NCI-H526 treated with DMSO at 0.1 percent for 48 hours (cell line): ENCODE data around the gene MRPL14.

Experiments
- DNase-seq: peaks from one replicate; lab custom pipeline; 2025; lab: John Stamatoyannopoulos, UW

Gene MRPL14

DNA sequence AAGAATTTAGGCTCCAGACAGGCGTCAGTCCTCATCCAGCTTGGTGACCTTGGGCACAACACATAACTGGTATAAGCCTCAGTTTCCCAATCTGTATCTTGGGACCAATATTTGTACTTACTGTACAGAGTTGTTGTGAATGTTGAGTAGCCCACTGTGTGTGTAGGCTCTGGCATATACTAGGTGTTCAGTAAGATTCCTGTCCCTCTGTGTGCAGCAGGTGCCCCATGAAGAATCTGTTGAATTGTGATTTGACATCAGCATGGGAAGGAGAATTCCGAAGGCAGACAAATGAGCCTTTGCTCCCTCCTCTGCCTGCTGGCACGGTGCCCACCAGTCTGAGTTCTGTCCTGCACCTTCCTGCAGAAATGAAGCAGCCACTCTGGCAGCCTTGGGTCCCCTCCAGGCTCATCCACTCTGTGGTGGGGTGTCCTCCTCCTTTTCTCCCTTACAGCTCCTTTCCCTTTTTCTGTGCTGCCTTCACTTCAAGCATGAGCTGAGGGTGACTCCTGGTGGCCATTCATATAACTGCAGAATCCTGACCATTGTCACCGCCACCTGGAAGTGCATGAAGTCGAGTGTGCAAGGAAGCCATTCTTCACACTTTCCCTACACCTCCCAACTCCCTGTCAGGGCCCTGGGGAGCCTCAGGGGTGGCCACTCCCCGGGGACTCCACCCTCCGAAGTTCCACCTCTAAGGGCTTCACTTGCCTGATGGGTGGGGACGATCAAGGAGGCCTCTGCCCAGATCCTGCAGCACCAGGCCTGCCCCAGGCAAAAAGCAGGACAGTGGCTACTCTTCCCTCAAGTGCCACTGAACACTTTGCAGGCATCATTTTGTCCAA lies 48.2 kb downstream of the MRPL14 start:
- DNase-seq: no peak

DNA sequence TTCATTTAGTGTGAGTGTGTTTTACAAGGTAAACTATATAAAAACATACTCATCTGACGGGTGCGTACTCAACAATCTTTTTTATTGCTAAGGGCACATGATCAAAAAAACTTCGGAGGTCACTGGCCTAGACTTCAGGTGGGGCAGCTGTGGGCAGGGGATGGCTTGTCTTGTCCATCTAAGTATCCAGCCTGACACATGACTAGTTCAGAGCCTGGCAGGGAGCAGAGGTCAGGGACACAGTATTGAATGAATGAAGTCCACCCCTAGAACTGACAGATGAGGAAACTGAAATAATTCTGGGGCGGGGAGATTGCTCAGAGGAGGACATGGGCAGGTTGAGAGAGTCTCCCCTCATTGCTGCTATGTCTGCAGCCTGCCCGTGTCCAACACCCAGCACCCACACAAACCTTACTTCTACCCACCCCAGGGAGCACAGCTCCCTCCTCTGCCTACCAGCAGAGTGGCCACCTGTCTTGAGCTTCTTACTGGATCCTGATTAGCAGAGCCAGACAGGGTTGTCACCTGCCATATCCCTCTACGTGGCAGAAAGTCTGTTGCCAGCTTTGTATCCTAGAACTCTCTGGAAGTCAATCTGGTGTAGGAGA lies 48.9 kb downstream of the MRPL14 start:
- no peak for DNase-seq

DNA sequence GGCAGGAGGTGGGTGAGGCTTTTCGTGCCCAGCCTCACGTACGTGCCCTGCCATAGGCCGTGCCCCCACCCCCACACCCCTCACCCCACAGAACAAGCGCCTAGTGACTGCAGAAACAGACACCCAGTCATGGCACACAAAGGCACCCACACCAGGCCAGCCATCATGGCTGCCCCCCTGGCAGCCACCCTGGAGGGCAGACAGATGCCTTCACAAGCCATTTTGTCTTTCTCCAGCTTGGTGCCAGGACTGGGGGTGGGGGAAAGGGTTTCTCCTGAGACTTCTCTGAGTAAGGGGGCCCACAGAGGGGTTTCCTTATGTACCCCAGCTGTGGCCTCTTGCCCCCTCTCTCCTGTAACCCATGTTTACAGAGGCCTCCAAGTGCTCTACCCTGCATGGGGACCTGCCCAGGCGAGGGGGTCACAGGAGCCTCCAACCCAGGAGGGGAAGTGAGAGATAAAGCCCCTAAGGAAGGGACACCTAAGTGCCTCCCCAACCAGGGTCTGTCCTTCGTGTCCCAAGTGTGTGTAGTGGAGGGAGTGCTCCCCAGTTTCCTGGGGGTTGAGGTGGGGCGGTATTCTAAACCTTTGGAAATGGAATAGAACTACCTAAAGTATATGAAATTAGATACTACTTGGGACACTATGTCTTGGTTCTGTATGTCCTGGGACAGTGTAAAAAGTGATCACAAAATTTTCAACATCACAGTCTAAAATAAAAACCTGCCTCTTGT lies 49.9 kb downstream of the MRPL14 start:
- no peak for DNase-seq

DNA sequence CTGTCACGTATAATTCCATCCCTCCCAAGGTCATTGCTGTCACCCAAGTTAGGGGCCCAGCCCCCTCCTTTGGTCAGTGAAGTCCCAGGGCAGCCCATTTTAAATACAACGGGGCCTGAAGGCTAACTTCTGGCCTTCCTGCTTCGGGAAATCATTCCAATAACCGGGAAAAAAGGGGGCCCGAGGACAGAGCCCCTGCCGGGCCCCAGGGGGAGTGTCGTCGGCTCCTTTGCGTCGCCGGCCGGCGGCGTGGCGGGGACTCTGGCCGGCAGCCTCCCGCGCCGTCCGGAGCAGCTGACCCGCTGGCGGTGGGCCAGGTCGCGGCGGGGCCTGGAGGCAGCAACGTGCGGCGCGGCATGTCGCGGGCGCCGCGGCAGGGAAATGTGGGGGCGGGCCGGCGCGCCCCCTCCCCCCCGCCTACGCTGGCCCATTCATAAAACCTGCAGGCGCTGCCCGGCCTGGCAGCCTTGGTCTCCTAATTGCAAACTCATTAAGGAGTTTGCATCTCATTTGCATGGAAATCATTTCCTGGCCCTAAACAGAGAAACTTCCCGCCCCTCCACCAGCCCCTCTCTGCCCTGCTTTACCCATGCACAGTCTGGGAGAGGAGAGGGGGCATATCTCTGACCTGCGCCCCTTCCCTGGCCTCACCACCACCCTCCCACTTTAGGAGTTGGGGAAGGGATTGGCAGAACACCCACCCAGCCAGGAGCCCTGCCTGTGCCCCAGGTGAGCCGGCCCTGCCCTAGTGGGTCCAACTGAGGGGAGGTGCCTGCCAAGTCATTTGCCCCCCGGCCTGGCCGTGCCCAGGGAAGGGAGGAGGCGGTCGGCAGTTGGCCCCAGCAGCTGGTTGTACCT lies 50.7 kb downstream of the MRPL14 start:
- no peak for DNase-seq

DNA sequence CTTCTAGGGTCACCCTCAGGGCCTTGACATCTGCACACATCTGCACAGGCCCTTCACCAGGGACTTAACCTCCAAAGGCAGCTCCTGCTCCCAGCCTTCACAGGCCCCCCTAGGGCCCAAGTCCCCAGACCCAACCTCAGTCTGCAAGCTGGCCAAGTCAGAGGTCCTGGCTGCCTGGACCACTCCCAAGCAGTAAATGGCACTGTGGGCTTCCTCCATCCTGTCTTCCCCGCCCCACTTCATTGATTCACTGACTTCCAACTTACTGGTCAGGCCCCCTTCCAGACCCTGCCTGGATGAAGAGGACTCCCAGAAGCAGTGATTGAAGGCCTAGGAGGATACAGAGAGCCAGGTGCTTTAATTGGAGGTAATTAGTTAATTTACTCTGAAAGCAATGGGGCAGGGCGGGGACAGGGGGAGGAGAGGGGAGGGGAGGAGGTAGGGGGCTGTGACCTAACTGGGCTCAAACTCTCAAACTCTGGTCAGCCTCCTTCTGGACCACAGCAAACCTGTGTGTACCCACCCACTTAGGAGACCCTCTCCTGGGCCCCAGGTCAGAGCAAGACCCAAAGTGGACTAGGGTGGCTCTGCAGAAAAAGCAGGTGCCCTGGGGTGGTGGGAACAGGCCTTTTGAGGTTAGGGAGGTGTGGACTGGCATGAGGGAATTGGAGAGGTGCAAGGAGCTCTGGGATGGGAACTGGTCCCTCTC lies 51.5 kb downstream of the MRPL14 start:
- DNase-seq: no peak

DNA sequence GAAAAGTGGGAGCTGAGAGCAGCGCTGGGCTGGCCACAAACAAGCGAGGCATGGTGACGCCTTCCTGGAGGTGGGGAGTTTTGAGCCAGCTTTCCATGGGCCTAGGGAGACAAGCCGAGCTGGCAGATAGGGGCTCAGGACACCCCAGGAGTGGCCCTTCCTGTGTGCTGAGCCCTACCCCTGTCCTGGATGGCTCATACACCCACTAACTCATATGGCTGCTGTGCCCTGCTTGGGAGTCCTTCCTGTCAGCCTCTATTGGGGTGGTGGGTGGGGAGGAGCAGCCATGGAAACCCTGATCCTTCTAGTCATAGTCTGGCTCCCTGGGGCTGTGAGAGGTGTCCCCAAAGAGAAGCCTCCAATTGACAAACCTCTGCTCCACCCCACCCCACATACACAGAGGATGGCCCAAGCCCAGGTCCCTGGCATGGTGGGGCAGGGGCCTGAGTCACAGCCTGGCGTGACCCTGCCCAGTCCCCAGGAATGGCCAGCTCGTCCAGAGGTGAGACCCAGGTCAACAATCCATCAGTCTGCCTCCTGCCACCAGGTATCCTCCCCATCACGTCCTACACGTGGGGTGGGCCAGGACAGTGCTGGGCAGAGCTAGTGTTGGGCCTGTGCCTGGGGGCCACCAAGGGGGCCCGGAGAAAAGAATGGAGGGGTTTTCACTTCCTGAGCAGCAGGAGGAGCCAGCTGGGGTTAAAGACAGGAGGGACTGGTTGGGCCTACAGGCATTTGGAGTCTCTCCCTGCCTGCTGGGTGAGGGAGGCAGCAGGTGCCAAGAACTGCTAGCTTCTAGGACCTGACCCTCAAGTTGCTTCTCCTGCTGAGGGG lies 52.2 kb downstream of the MRPL14 start:
- no peak for DNase-seq

DNA sequence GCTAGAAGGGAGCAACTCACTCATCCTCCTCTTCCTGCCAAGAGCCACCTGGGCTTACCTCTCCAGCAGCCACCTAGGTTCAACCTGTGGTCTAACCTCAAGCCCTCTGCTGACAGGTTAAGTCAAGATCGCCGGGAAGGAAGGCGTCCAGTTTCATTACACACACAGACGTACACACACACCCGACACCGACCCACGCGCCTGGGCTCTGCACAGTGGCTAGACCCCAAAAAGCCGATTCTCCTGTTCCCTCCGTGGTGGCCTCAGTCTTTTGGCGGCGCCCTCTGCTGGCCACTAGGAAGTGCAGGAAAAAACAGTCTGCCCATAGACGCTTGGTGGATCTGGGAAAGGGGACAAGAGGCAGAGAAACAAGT lies 52.8 kb downstream of the MRPL14 start:
- no peak for DNase-seq

DNA sequence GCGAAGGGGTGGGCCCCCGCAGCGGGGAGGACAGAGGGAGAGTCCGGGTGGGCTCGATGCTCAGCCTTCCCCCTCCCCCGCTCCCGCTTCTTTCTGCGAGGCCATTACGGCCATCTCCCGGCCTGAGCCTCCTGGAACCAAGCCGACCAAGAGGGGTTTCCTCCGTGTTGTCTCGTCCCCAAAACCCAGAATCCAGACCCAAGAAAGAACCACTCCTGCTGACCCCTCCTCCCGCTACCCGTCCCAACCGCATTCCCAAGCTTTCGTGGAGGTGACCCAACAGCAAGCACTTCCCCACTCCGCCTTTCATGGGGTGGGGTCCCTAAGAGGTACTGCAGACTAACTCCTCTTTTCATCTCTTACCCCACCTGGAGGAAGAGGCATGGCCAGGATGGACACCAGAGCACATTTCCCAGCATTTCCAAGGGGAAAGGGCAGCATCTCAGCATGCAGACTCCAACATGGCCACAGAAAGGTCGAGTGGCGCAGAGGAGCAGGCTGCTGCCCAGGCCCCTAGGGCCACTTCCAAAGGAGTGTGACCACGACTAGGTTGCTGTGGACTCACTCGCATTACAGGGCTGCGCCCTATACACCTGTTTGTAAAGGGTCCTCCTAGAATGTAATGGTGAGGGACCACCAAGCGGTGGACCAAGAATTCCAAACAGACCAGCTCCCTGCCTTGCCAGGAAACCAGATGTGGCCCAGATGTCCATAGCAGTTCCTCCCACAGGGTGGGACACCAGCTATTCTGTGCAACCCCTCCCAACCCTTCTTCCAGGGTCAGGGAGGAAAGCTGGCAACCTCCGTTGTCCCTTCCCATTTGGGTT lies 53.4 kb downstream of the MRPL14 start:
- DNase-seq: no peak

DNA sequence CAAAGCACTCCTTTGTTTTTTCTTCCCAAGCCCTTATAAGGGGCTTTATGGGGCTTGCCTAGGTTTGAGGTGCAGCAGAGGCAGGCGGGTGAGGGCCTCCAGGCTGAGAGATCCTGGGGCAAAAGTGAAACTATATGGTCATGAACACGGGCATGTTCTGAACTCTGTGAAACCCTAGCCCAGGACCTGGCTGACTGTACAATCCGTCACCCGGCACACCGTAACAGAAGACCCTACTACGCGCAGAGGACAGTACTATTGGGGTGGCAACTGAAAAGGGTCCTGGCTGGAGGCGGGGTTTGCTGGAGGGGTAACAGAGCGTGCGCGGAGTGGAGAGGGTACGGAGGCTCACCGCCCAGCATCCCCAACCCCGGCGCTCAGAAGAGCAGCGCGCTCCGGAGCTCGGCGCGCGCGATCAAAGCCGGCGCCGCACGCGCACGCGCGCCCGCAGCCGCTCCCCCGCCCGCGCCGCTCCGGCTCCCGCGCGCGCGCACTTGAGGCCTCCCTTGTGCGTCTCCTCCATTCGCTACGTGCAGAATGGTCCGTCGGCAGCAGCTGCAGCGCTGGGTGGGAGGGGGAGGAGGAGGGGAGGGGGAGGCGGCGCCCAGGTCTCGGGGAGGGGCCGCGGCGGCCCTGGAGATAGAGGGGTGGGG lies 54.2 kb downstream of the MRPL14 start:
- DNase-seq: no peak

DNA sequence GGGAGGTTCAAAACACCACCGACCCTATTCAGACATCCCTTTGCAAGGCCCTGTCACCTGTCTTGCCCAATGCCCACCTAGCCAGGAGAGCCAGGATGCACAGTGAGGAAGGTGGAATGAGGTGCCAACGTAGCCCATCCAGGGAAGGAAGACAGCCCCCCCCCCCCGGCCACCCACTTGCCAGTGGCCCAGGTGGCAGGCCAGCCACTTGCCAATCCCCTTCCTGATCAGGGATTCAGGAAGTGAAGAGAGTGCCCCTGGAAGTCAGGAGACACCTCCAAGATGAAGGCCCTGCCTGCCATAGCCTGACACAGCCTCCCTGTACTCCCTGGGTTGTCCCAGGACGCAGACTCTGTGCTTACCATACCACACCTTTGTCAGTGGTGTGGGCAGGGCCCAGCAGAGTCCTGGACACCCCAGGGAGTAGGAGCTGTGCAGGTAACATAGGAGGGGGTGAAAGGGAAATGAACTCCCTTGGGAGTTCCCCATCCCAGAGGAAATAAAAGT lies 54.7 kb downstream of the MRPL14 start:
- no peak for DNase-seq

DNA sequence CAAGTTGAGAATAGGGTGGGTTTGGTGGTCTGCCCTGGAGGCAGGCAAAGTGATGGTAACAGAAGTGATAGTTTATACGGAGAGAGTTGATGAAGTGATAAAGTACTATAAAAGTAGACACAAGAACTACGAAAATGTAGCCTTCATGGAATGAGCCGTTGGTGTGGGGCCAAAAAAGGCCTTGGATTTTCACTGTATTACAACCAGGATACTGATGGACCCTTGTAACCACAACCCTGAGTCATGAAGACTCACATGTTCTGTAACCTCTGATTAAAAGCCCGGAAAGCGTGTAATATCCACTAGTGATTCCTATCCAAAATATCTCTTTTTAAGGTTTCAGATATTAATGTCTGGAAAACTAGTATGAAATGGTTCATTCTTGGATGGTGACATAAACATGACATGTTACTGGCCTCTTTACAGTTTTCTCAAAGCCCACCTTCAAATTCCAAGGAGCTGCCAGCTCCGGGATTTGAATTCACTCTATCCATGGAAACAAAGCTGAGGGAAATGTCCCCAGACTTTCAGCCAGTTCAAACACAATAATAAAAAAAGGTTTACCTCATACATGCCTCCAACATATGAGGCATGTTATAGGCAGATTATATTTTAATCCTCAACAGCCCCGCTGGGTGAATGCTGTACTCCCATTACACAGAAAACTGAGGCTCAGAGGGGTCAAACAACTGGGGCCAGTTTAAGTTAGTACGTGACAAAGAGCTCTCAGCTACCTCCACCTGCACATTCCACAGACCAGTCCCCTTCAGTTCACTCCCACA lies 55.4 kb downstream of the MRPL14 start:
- DNase-seq: no peak

DNA sequence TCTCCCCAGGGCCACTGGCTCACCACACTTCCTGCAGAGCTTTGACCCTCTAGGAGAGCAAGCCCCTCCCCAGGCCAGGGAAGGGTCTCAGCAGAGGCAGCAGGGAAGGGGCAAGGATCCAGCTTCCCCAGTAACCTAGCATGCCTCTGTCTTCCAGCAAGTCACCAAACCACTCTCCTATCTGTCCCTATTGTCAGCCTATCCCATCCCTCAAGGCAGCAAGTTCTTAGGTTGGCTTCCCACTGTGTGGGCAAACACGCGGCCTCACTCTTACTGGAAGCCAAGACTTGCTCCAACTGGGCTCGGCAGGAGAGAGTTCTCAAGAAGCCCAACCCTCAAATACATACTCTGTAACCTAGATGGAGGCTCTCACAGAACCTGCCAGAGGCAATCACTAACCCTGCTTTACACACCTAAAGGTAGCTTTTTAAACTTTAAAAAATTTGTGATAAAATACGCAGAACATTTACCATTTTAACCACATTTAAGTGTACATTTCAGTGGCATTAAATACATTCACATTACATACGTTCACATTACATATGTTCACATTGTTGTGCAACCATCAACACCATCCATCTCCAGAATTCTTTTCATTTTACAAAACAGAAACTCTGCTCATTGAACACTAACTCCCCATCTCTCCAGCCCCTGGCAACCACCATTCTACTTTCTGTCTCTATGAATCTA lies 58.5 kb downstream of the MRPL14 start:
- no peak for DNase-seq

DNA sequence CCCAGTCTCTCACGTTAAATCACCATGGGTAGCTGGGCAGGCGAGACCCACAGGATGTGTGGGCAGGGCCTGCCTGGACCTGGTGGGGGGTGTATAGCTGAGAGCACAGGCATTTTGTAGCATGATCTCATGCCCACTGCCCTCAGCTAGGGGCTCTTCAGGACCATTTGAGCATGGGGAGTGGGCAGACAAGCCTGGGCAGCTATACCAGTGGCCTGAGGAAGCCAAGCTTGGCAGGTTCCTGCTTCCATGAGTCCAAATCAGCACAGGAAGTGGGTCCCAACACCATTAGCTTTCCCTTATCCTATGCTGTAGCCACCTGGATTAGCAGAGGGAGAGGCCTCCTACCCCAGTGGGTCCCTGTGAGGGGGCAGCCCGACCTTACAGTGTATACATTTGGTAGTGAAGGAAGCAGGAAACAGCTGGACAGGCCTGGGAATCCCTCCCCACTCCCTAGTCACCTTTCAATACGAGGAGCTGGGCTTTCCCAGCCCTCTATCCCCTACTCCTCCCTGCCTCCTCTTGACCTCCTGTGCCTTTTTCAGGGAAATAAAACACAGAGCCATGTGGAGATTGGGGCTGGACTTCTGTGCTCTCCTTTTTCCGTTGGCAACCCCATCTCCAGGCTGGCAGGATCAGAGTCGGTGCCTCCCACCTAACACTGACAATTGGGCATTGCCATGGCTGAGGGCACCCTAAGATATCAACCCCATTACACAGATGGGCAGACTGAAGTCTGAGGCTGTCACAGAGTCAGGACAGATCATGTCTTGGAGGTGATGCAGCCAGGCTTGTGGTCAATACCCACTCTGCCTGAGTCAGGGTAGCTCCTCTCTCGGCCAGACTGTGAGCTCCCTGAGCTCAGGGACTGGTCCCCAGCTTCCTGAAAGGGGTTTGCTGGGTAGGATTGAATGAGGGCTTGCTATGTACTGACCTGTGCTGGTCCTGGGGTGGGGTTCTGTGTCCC lies 59.8 kb downstream of the MRPL14 start:
- DNase-seq: no peak

DNA sequence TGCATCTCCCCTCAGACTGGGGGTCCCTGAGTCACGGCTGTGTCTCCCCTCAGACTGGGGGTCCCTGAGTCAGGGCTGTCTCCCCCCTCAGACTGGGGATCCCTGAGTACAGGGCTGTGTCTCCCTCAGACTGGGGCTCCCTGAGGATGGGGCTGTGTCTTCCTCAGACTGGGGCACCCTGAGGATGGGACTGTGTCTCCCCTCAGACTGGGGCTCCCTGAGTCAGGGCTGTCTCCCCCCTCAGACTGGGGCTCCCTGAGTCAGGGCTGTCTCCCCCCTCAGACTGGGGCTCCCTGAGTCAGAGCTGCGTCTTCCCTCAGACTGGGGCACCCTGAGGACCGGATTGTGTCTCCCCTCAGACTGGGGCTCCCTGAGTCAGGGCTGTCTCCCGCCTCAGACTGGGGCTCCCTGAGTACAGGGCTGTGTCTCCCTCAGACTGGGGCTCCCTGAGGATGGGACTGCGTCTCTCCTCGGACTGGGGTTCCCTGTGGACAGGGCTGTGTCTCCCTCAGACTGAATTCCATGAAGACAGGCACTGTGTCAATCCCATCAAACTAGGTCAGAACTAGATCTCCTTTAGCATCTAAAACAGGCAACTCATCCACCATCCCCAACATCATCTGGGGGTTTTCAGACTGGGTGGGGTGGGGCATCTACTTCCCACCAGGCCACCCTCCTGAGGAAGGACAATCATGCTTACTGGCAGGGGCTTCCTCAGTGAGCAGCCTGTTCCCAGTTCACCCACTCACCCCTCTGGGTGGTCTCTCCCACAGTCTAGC lies 60.7 kb downstream of the MRPL14 start:
- no peak for DNase-seq

DNA sequence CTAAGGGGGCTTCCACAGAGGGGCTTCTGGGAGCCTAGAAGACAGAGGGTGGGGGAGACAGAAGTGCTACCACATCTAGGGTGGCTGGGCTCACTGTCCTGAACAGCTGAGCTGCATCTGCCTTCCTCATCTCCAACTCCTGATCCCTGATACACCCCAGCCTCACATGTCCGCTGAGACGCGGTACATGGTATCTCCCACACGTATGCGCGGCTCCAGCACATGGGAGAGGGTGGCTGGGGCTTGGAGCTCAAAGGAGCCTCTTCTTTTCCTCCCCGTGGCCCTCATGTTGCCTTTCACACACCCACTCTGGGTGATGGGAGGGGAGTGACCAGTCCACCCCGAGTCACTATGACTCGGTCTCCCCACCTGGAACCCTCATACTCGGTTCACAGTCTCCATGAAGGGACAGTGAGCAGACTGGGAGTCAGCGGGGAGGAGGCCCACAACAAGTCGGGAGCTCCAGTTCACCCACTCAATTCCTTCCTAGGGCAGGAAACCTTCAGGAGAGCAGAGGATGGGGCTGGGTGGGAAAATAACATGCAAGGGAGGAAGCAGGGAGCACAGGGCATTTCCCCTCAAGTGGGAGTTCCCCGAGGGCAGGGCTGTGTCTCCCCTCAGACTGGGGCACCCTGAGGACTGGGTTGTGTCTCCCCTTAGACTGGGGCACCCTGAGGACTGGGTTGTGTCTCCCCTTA lies 61.7 kb downstream of the MRPL14 start:
- DNase-seq: no peak
